Activated naive CD4-positive, alpha-beta T cell treated with anti-CD3 and anti-CD28 coated beads, Interleukin-2, amount 10 ng/mL, durations not matched to agents 7 days and 5 days (primary cell): ENCODE results near the gene DENND2C.

ENCODE experiments used
- CTCF ChIA-PET: fragments of 350-600 bp; sonication (Branson Sonifier 250); formaldehyde crosslinking; loops from one replicate; lab custom pipeline; 2021; ENCODE audit warnings: antibody characterized with exemption; lab: Charles Lee
- DNase-seq: peaks from one replicate; pipeline ENCODE4 v3.0.0-alpha.2; 2020
- H3K27ac Mint-ChIP-seq: one replicate; pipeline ENCODE4 v1.8.0; 2021; ENCODE audit warnings: mild to moderate bottlenecking, moderate library complexity, mixed read lengths
- H3K27me3 Mint-ChIP-seq: one replicate; pipeline ENCODE4 v1.8.0; 2021; ENCODE audit warnings: mild to moderate bottlenecking, mixed read lengths
- H3K36me3 Mint-ChIP-seq: one replicate; pipeline ENCODE4 v1.8.0; 2021; ENCODE audit warnings: mixed read lengths
- H3K4me1 Mint-ChIP-seq: one replicate; pipeline ENCODE4 v1.8.0; 2021; ENCODE audit warnings: mixed read lengths
- H3K4me3 Mint-ChIP-seq: one replicate; pipeline ENCODE4 v1.8.0; 2021; ENCODE audit warnings: mild to moderate bottlenecking, moderate library complexity, mixed read lengths
- H3K9me3 Mint-ChIP-seq: one replicate; pipeline ENCODE4 v1.8.0; 2021; ENCODE audit warnings: mixed read lengths

The DENND2C gene

GRCh38 chr1:114696810-114697209 lies 27.0 kb upstream of the DENND2C start:
- H3K27ac Mint-ChIP-seq = no peak overlapping the region
- H3K9me3 Mint-ChIP-seq = no peaks in the 10 kb centered on the region
- no peak for DNase-seq
- H3K27me3 Mint-ChIP-seq = peaks cover 11% of the 10 kb centered on the region
- H3K4me1 Mint-ChIP-seq = no peaks in the 10 kb centered on the region
- CTCF ChIA-PET = no interaction called here
- H3K4me3 Mint-ChIP-seq = no peak overlapping the region
- H3K36me3 Mint-ChIP-seq = no peaks in the 10 kb centered on the region

GRCh38 chr1:114695430-114696058 lies 25.7 kb upstream of the DENND2C start, which contains the start of gene AMPD1:
AMPD1 (minus strand) TSS chr1:114695546; CDS start chr1:114695471, 75 bp downstream.
- no peaks in the 10 kb centered on the region for H3K9me3 Mint-ChIP-seq
- no peaks in the 10 kb centered on the region for H3K36me3 Mint-ChIP-seq
- no peak within 1 kb of the TSS for H3K27ac Mint-ChIP-seq
- no peak for DNase-seq
- H3K4me1 Mint-ChIP-seq = no peaks in the 10 kb centered on the region
- CTCF ChIA-PET = no interaction called here
- peaks cover 11% of the 10 kb centered on the region for H3K27me3 Mint-ChIP-seq
- no peak within 1 kb of the TSS for H3K4me3 Mint-ChIP-seq

GRCh38 chr1:114694540-114695310 lies 24.9 kb upstream of the DENND2C start:
- Mint-ChIP-seq H3K27ac (no peak overlapping the region), H3K4me1 (no peaks in the 10 kb centered on the region), H3K9me3 (no peaks in the 10 kb centered on the region), H3K36me3 (no peaks in the 10 kb centered on the region), H3K27me3 (peaks cover 5% of the 10 kb centered on the region), H3K4me3 (no peak overlapping the region)
- CTCF ChIA-PET = no interaction called here
- no peak for DNase-seq

- CTCF ChIA-PET = no interaction called here
- Mint-ChIP-seq H3K27ac (no peak overlapping the region), H3K4me1 (no peaks in the 10 kb centered on the region), H3K27me3 (peaks cover 14% of the 10 kb centered on the region), H3K9me3 (no peaks in the 10 kb centered on the region), H3K36me3 (no peaks in the 10 kb centered on the region), H3K4me3 (no peak overlapping the region)
- DNase-seq = no peak
These were observed 23.1 kb upstream of the DENND2C start for GRCh38 chr1:114692947-114693346.

- no peaks in the 10 kb centered on the region for H3K4me1 Mint-ChIP-seq
- CTCF ChIA-PET = no interaction called here
- H3K4me3 Mint-ChIP-seq = no peak overlapping the region
- no peak overlapping the region for H3K27ac Mint-ChIP-seq
- no peaks in the 10 kb centered on the region for H3K9me3 Mint-ChIP-seq
- peaks cover 31% of the 10 kb centered on the region for H3K27me3 Mint-ChIP-seq
- no peak for DNase-seq
- no peaks in the 10 kb centered on the region for H3K36me3 Mint-ChIP-seq
These were observed 21.2 kb upstream of the DENND2C start for GRCh38 chr1:114691061-114691460.

GRCh38 chr1:114690148-114690547 lies 20.3 kb upstream of the DENND2C start:
- no peaks in the 10 kb centered on the region for H3K9me3 Mint-ChIP-seq
- H3K4me1 Mint-ChIP-seq = no peaks in the 10 kb centered on the region
- H3K27me3 Mint-ChIP-seq = peaks cover 30% of the 10 kb centered on the region
- no peak overlapping the region for H3K4me3 Mint-ChIP-seq
- no peak overlapping the region for H3K27ac Mint-ChIP-seq
- H3K36me3 Mint-ChIP-seq = no peaks in the 10 kb centered on the region
- no peak for DNase-seq
- CTCF ChIA-PET = no interaction called here

- Mint-ChIP-seq H3K27me3 (peaks cover 29% of the 10 kb centered on the region), H3K9me3 (no peaks in the 10 kb centered on the region), H3K27ac (no peak overlapping the region), H3K4me1 (no peaks in the 10 kb centered on the region), H3K4me3 (no peak overlapping the region), H3K36me3 (no peaks in the 10 kb centered on the region)
- CTCF ChIA-PET = interaction anchor here (0.6 kb wide), 1 partner anchor 141 kb away, joined by 3 read pairs; no protein-coding TSS in a partner anchor
- no peak for DNase-seq
These were observed 18.7 kb upstream of the DENND2C start for GRCh38 chr1:114688526-114688925.

GRCh38 chr1:114685851-114686250 lies 16.0 kb upstream of the DENND2C start:
- no peak for DNase-seq
- H3K27ac Mint-ChIP-seq = no peak overlapping the region
- H3K36me3 Mint-ChIP-seq = no peaks in the 10 kb centered on the region
- CTCF ChIA-PET = no interaction called here
- H3K9me3 Mint-ChIP-seq = no peaks in the 10 kb centered on the region
- no peak overlapping the region for H3K4me3 Mint-ChIP-seq
- H3K27me3 Mint-ChIP-seq = peaks cover 32% of the 10 kb centered on the region
- no peaks in the 10 kb centered on the region for H3K4me1 Mint-ChIP-seq

GRCh38 chr1:114677691-114678090 lies 7.8 kb upstream of the DENND2C start:
- H3K9me3 Mint-ChIP-seq = no peaks in the 10 kb centered on the region
- H3K27ac Mint-ChIP-seq = no peak overlapping the region
- H3K36me3 Mint-ChIP-seq = no peaks in the 10 kb centered on the region
- H3K4me1 Mint-ChIP-seq = no peaks in the 10 kb centered on the region
- no peak for DNase-seq
- H3K4me3 Mint-ChIP-seq = no peak overlapping the region
- CTCF ChIA-PET = no interaction called here
- H3K27me3 Mint-ChIP-seq = peaks cover 17% of the 10 kb centered on the region

- Mint-ChIP-seq H3K4me1 (no peaks in the 10 kb centered on the region), H3K27me3 (peaks cover 17% of the 10 kb centered on the region), H3K4me3 (no peak overlapping the region), H3K27ac (no peak overlapping the region), H3K36me3 (no peaks in the 10 kb centered on the region), H3K9me3 (no peaks in the 10 kb centered on the region)
- CTCF ChIA-PET = no interaction called here
- no peak for DNase-seq
These were observed 6.3 kb upstream of the DENND2C start for GRCh38 chr1:114676115-114676514.

- DNase-seq = no peak
- no peaks in the 10 kb centered on the region for H3K36me3 Mint-ChIP-seq
- H3K4me3 Mint-ChIP-seq = no peak overlapping the region
- no peaks in the 10 kb centered on the region for H3K9me3 Mint-ChIP-seq
- peaks cover 13% of the 10 kb centered on the region for H3K4me1 Mint-ChIP-seq
- H3K27ac Mint-ChIP-seq = no peak overlapping the region
- peaks cover 16% of the 10 kb centered on the region for H3K27me3 Mint-ChIP-seq
- CTCF ChIA-PET = interaction anchor here (0.6 to 3.1 kb wide), 10 partner anchors 9 to 695 kb away, joined by 3 to 22 read pairs (median 3); no protein-coding TSS in a partner anchor
These were observed 2.1 kb upstream of the DENND2C start for GRCh38 chr1:114671939-114672275.

GRCh38 chr1:114671011-114671938 lies 1.4 kb upstream of the DENND2C start:
- Mint-ChIP-seq H3K27me3 (peaks cover 17% of the 10 kb centered on the region), H3K27ac (no peak overlapping the region), H3K4me1 (peaks cover 13% of the 10 kb centered on the region), H3K36me3 (no peaks in the 10 kb centered on the region), H3K9me3 (no peaks in the 10 kb centered on the region), H3K4me3 (no peak overlapping the region)
- DNase-seq = no peak
- CTCF ChIA-PET = interaction anchor here (0.6 to 3.1 kb wide), 10 partner anchors 10 to 694 kb away, joined by 3 to 22 read pairs (median 3); no protein-coding TSS in a partner anchor

GRCh38 chr1:114670083-114671010 lies 498 bp upstream of the DENND2C start:
- H3K4me1 Mint-ChIP-seq = peaks cover 13% of the 10 kb centered on the region
- peak overlapping the region; percentile 91 for H3K4me3 Mint-ChIP-seq
- CTCF ChIA-PET = interaction anchor here (1.0 to 3.1 kb wide), 4 partner anchors 45 to 323 kb away, joined by 3 to 22 read pairs (median 4); no protein-coding TSS in a partner anchor
- no peaks in the 10 kb centered on the region for H3K36me3 Mint-ChIP-seq
- peaks cover 16% of the 10 kb centered on the region for H3K27me3 Mint-ChIP-seq
- no peaks in the 10 kb centered on the region for H3K9me3 Mint-ChIP-seq
- DNase-seq = peak; percentile 93
- peak overlapping the region; percentile 69 for H3K27ac Mint-ChIP-seq
